SU-DHL-6 (cell line): ENCODE results near the gene NAXE.

Experiments used
- H2AFZ ChIP-seq: fragments of 200-600 bp; sonication (generic); 2 replicates; pipeline ENCODE4 v1.6.1; 2014; ENCODE audit warnings: low read depth, mild to moderate bottlenecking, moderate library complexity, mixed read lengths, antibody characterized with exemption, low read length; ENCODE audit not compliant: severe bottlenecking
- H3F3A ChIP-seq: fragments of 200-600 bp; shearing (Covaris generic); 2 replicates; pipeline ENCODE4 v1.6.0; 2016; ENCODE audit warnings: antibody characterized with exemption, mild to moderate bottlenecking; ENCODE audit not compliant: insufficient read depth
- H3K27ac ChIP-seq: fragments of 200-600 bp; sonication (generic); 2 replicates; pipeline ENCODE4 v1.5.1; 2016; ENCODE audit warnings: low read depth, mild to moderate bottlenecking, low read length, moderate library complexity, mixed read lengths
- H3K27me3 ChIP-seq: fragments of 200-600 bp; sonication (generic), shearing (Covaris generic); 2 replicates; pipeline ENCODE4 v1.6.0; 2014; ENCODE audit warnings: mild to moderate bottlenecking, low read length
- H3K36me3 ChIP-seq: fragments of 200-600 bp; sonication (generic); 2 replicates; pipeline ENCODE4 v1.6.1; 2014; ENCODE audit warnings: mild to moderate bottlenecking, low read length, mixed read lengths
- H3K4me2 ChIP-seq: fragments of 300-600, 200-600 bp; shearing (Covaris generic), sonication (generic); 2 replicates; pipeline ENCODE4 v1.6.0; 2014; ENCODE audit warnings: low read length, low read depth, mild to moderate bottlenecking; ENCODE audit not compliant: poor library complexity, severe bottlenecking
- H3K4me3 ChIP-seq: fragments of 200-600 bp; sonication (generic); 2 replicates; pipeline ENCODE4 v1.5.1; 2014; ENCODE audit warnings: antibody characterized with exemption, low read length, mild to moderate bottlenecking, mixed read lengths; ENCODE audit not compliant: insufficient read depth, poor library complexity, severe bottlenecking
- H3K79me2 ChIP-seq: fragments of 200-600 bp; sonication (generic); 2 replicates; pipeline ENCODE4 v1.6.1; 2014; ENCODE audit warnings: mild to moderate bottlenecking, low read length, moderate library complexity; ENCODE audit not compliant: insufficient read depth
- H3K9ac ChIP-seq: fragments of 200-600 bp; sonication (generic); 2 replicates; pipeline ENCODE4 v1.7.0; 2014; ENCODE audit warnings: mild to moderate bottlenecking, low read length
- H3K9me2 ChIP-seq: fragments of 200-600 bp; sonication (generic); replicated peaks from 2 replicates; pipeline ENCODE4 v1.6.1; 2014; ENCODE audit warnings: low read length; ENCODE audit not compliant: insufficient read depth
- H3K9me3 ChIP-seq: fragments of 200-600 bp; sonication (generic); 2 replicates; pipeline ENCODE4 v1.6.1; 2014; ENCODE audit warnings: low read length, mixed read lengths; ENCODE audit not compliant: insufficient read depth
- H4K20me1 ChIP-seq: fragments of 200-600 bp; sonication (generic); 2 replicates; pipeline ENCODE4 v1.6.1; 2014; ENCODE audit warnings: low read depth, mild to moderate bottlenecking, antibody characterized with exemption, low read length, moderate library complexity, mixed read lengths
- CTCF ChIP-seq: fragments of 200-600 bp; sonication (generic); IDR thresholded peaks from one replicate; pipeline ENCODE4 v1.5.1; 2017; ENCODE audit warnings: antibody characterized with exemption, mild to moderate bottlenecking, low read length, moderate library complexity; ENCODE audit not compliant: insufficient read depth, poor library complexity, severe bottlenecking
- EZH2phosphoT487 ChIP-seq: fragments of 200-600 bp; sonication (generic), shearing (Covaris generic); conservative IDR thresholded peaks from 2 replicates; pipeline ENCODE4 v1.6.1; 2018; ENCODE audit warnings: mild to moderate bottlenecking, antibody characterized with exemption, low read length, moderate library complexity, mixed read lengths

The NAXE gene

GRCh38 chr1:156553860-156554485 lies 37.6 kb upstream of the NAXE start:
- Histone ChIP-seq H3K9ac (no peak overlapping the region), H3K9me3 (no peaks in the 10 kb centered on the region), H2AFZ (no peak overlapping the region), H3F3A (no peaks in the 10 kb centered on the region), H3K27me3 (no peaks in the 10 kb centered on the region), H3K9me2 (no peaks in the 10 kb centered on the region), H3K36me3 (no peaks in the 10 kb centered on the region), H3K27ac (no peak overlapping the region), H4K20me1 (no peaks in the 10 kb centered on the region), H3K4me2 (no peak overlapping the region), H3K79me2 (no peaks in the 10 kb centered on the region), H3K4me3 (no peak overlapping the region)
- TF ChIP-seq CTCF, result no peak
- TF ChIP-seq EZH2phosphoT487, result no peak

- H3K9ac ChIP-seq, result no peak overlapping the region
- no peak overlapping the region for H3K27ac ChIP-seq
- no peaks in the 10 kb centered on the region for H4K20me1 ChIP-seq
- H3K36me3 ChIP-seq, result no peaks in the 10 kb centered on the region
- no peaks in the 10 kb centered on the region for H3K9me2 ChIP-seq
- no peaks in the 10 kb centered on the region for H3K79me2 ChIP-seq
- TF ChIP-seq CTCF, result no peak
- no peaks in the 10 kb centered on the region for H3F3A ChIP-seq
- H3K9me3 ChIP-seq, result no peaks in the 10 kb centered on the region
- H3K4me3 ChIP-seq, result no peak overlapping the region
- H3K4me2 ChIP-seq, result no peak overlapping the region
- no peaks in the 10 kb centered on the region for H3K27me3 ChIP-seq
- no peak overlapping the region for H2AFZ ChIP-seq
Measured at GRCh38 chr1:156554971-156555370, 36.6 kb upstream of the NAXE start.

DNA sequence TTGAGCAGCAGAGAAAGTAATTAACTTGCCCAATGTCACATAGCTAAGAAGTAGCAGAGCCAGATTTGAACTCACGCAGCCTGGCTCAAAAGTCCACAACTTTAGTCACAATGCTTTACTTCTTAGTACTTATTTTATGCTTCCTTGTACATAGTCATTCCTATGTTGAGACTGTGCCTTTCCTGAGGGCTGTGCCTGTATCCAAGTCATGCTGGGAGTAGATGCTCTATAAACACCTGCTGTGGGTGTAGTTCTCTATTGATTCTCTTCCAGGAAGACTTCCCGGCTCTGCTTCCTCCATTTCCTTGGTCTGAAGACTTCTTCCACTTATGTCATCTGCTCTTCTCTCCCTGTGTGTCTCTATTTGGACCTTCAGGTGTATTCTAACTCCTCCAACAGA lies 35.9 kb upstream of the NAXE start:
- no peak overlapping the region for H3K27ac ChIP-seq
- no peaks in the 10 kb centered on the region for H3K36me3 ChIP-seq
- H3K9ac ChIP-seq, result no peak overlapping the region
- no peaks in the 10 kb centered on the region for H3K9me3 ChIP-seq
- H3F3A ChIP-seq, result no peaks in the 10 kb centered on the region
- no peaks in the 10 kb centered on the region for H3K79me2 ChIP-seq
- no peak overlapping the region for H3K4me3 ChIP-seq
- H3K4me2 ChIP-seq, result no peak overlapping the region
- TF ChIP-seq EZH2phosphoT487 (no peak), CTCF (no peak)
- no peaks in the 10 kb centered on the region for H3K9me2 ChIP-seq
- no peaks in the 10 kb centered on the region for H4K20me1 ChIP-seq
- H2AFZ ChIP-seq, result no peak overlapping the region
- no peaks in the 10 kb centered on the region for H3K27me3 ChIP-seq

GRCh38 chr1:156556354-156556753 lies 35.2 kb upstream of the NAXE start:
- Histone ChIP-seq H2AFZ (no peak overlapping the region), H3K27me3 (no peaks in the 10 kb centered on the region), H3K9me2 (no peaks in the 10 kb centered on the region), H3K27ac (no peak overlapping the region), H3K79me2 (no peaks in the 10 kb centered on the region), H3K9me3 (no peaks in the 10 kb centered on the region), H3K36me3 (no peaks in the 10 kb centered on the region), H3K9ac (no peak overlapping the region), H3K4me3 (no peak overlapping the region), H3K4me2 (no peak overlapping the region), H4K20me1 (no peaks in the 10 kb centered on the region), H3F3A (no peaks in the 10 kb centered on the region)
- TF ChIP-seq EZH2phosphoT487 (no peak), CTCF (no peak)
